ENCODE data around the gene SAMD13. TPM values are rescaled to one million over a fixed set of nuclear protein-coding genes. Genes with fewer than 3 reads are reported as not detected.

Gene SAMD13
- total RNA-seq, 1 donor from 2014 or later: 14.3 TPM

DNA sequence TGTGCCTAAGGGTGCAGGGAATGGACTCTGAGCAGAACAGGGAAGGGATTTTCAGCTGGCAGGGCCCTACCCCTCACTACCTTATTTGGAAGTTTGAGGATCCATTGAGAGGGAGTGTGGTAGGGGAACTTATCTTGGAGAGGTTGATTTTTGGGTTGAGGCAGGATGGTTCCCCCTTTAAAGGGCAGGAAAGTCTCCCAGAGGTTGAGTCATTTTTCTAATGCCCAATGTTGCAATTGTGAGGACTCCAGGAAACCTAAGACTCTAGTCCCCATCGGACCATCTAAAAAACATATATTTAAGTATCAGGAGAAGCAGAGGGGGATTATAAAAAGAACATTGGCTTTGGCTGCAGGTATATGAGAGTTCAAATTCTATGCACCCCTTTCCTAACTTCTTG is 47.3 kb downstream of the SAMD13 start:
- TF ChIP-seq, protein P1, sequence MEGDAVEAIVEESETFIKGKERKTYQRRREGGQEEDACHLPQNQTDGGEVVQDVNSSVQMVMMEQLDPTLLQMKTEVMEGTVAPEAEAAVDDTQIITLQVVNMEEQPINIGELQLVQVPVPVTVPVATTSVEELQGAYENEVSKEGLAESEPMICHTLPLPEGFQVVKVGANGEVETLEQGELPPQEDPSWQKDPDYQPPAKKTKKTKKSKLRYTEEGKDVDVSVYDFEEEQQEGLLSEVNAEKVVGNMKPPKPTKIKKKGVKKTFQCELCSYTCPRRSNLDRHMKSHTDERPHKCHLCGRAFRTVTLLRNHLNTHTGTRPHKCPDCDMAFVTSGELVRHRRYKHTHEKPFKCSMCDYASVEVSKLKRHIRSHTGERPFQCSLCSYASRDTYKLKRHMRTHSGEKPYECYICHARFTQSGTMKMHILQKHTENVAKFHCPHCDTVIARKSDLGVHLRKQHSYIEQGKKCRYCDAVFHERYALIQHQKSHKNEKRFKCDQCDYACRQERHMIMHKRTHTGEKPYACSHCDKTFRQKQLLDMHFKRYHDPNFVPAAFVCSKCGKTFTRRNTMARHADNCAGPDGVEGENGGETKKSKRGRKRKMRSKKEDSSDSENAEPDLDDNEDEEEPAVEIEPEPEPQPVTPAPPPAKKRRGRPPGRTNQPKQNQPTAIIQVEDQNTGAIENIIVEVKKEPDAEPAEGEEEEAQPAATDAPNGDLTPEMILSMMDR (IDR thresholded peaks at IDR 0.05; ENCODE audit: unreplicated experiment): no peak
- peaks cover 21% of the 10 kb centered on the region for H3K36me3 Mint-ChIP-seq (ENCODE audit: insufficient read depth)
- no peak for DNase-seq (ENCODE audit: low spot score, unreplicated experiment)
- H3K27ac Mint-ChIP-seq: no peak overlapping the region
- H3K9me3 Mint-ChIP-seq (ENCODE audit: low read depth): no peaks in the 10 kb centered on the region
- H3K4me1 Mint-ChIP-seq (ENCODE audit: low read depth): peaks cover 5% of the 10 kb centered on the region
- no peaks in the 10 kb centered on the region for H3K27me3 Mint-ChIP-seq
- H3K4me3 Mint-ChIP-seq (ENCODE audit: low read depth): no peak overlapping the region

- H3K9me3 Mint-ChIP-seq (ENCODE audit: low read depth): no peaks in the 10 kb centered on the region
- H3K27me3 Mint-ChIP-seq: no peaks in the 10 kb centered on the region
- peaks cover 5% of the 10 kb centered on the region for H3K4me1 Mint-ChIP-seq (ENCODE audit: low read depth)
- H3K27ac Mint-ChIP-seq: no peak overlapping the region
- DNase-seq (ENCODE audit: low spot score, unreplicated experiment): no peak
- TF ChIP-seq, protein P1 (IDR thresholded peaks at IDR 0.05; ENCODE audit: unreplicated experiment): no peak
- H3K4me3 Mint-ChIP-seq (ENCODE audit: low read depth): no peak overlapping the region
- H3K36me3 Mint-ChIP-seq (ENCODE audit: insufficient read depth): peaks cover 18% of the 10 kb centered on the region
Observed at GRCh38 chr1:84350104-84350503, 48.6 kb downstream of the SAMD13 start.

GRCh38 chr1:84350550-84350949 is 49.0 kb downstream of the SAMD13 start:
- DNase-seq (ENCODE audit: low spot score, unreplicated experiment): no peak
- H3K36me3 Mint-ChIP-seq (ENCODE audit: insufficient read depth): peaks cover 14% of the 10 kb centered on the region
- H3K4me1 Mint-ChIP-seq (ENCODE audit: low read depth): peaks cover 5% of the 10 kb centered on the region
- H3K4me3 Mint-ChIP-seq (ENCODE audit: low read depth): no peak overlapping the region
- peak overlapping the region; percentile 71 for H3K27ac Mint-ChIP-seq
- TF ChIP-seq, protein P1 (IDR thresholded peaks at IDR 0.05; ENCODE audit: unreplicated experiment): no peak
- no peaks in the 10 kb centered on the region for H3K27me3 Mint-ChIP-seq
- peaks cover 1% of the 10 kb centered on the region for H3K9me3 Mint-ChIP-seq (ENCODE audit: low read depth)

DNA sequence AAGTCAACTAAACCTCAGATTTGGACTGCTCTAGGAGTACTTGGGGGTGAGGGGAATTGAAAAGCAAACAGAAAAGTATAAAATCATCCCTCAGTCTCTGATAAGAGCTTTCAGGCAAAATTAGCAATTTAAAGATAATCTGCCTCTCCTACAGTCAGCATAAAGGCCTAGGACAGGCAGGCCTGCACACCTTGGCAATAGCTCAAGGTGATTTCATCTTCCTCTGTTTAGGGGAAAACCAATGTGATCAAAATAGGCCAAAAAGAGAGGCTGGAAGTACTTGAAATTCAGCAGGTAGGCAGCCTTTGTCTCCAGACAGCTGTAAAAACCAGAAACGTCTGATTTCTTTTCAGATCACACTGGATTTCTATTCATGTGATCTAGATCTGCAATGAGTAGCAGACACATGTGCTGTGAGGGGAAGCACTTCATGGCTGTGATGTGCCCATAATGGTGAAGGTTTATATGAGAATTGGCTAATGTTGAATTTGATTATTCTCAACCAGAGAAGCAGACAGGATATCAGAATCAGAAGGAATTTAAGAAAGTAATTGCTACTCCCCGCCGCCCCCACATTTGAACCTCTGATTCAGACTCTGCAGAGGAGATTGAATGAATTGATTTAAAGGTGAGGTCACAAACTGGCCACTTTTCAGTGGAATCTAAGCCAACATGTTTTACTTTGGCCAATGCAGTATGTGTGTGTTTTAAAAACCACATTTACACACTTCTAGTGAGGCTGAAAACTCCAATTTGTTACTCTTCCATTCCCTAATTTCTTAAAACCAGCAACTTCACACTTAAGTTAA is 51.0 kb downstream of the SAMD13 start:
- H3K9me3 Mint-ChIP-seq (ENCODE audit: low read depth): peaks cover 7% of the 10 kb centered on the region
- no peak overlapping the region for H3K4me3 Mint-ChIP-seq (ENCODE audit: low read depth)
- H3K36me3 Mint-ChIP-seq (ENCODE audit: insufficient read depth): peaks cover 15% of the 10 kb centered on the region
- TF ChIP-seq, protein P1 (IDR thresholded peaks at IDR 0.05; ENCODE audit: unreplicated experiment): no peak
- no peak for DNase-seq (ENCODE audit: low spot score, unreplicated experiment)
- H3K4me1 Mint-ChIP-seq (ENCODE audit: low read depth): peaks cover 3% of the 10 kb centered on the region
- H3K27me3 Mint-ChIP-seq: no peaks in the 10 kb centered on the region
- no peak overlapping the region for H3K27ac Mint-ChIP-seq

- Mint-ChIP-seq H3K4me1 (ENCODE audit: low read depth) (peaks cover 3% of the 10 kb centered on the region), H3K27ac (no peak overlapping the region), H3K9me3 (ENCODE audit: low read depth) (peaks cover 10% of the 10 kb centered on the region), H3K36me3 (ENCODE audit: insufficient read depth) (peaks cover 17% of the 10 kb centered on the region), H3K27me3 (no peaks in the 10 kb centered on the region), H3K4me3 (ENCODE audit: low read depth) (no peak overlapping the region)
- TF ChIP-seq, protein P1 (IDR thresholded peaks at IDR 0.05; ENCODE audit: unreplicated experiment): no peak
- no peak for DNase-seq (ENCODE audit: low spot score, unreplicated experiment)
Observed at GRCh38 chr1:84353695-84354094, 52.2 kb downstream of the SAMD13 start.

Data from progenitor cell of endocrine pancreas (in vitro differentiated cells).